CD4-positive, alpha-beta T cell treated with Interleukin-6 for 4 hours (primary cell): ENCODE results near the gene PTBP3.
"Not testable (repeated sequence)": the region's sequence is repeated elsewhere in the genome, so short reads cannot be mapped to it uniquely, and the experiment has no call there.

Experiments
- DNase-seq: peaks from one replicate; pipeline ENCODE4 v3.0.0-alpha.2; 2020; ENCODE audit warnings: mixed read lengths

PTBP3 gene

DNA sequence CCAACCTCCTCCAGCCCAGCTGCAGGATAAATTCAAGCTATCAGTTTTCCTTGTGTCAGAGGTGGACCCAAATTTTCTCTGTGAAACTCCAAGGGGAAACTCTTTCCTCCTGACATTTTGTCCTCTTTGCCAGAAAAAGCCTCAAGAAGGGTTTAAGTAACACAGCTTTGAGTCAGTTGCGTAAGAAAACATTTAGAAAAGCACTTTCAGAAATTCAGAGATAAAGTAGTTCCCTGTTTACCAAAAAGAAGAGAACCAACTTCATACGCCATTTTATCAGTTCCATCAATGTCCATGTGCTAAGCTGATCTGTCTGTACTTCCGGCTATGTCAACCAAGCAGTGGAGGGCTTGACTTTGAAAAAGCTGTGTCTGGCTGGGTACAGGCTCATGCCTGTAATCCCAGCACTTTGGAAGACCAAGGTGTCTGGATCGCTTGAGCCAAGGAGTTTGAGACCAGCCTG lies 138.4 kb downstream of the PTBP3 start:
- no peak for DNase-seq

DNA sequence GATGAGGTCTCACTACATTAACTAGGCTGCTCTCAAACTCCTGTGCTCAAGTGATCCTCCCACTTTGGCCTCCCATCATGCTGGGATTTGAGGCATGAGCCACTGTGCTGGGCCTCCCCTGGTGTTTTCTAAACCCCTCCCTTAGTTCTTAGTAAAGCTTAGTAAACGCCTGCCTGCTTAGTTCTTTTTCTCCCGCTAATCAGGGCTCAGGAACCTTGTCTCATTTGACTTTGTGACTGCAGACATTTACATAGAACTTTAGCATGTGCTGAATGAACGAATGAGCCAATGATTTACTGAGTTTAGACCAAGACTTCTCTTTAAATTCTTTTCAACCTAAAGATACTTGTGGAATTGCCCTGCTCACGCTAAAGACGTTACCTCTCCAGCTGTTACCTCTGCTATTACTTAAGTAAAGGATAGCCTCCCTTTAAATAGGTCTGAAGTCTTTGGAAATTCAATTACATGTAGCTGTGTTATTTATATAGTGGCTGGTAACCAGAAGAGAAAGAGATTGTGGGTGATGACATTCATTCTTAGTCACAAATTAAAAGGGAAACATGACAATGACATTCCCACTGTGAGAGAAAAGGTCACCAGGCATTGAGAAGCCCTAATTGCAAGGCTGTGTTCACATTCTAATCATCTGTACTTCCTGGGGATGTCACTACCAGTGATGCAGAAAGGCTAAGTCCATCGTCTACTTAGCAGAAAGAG lies 139.7 kb downstream of the PTBP3 start:
- DNase-seq: no peak

DNA sequence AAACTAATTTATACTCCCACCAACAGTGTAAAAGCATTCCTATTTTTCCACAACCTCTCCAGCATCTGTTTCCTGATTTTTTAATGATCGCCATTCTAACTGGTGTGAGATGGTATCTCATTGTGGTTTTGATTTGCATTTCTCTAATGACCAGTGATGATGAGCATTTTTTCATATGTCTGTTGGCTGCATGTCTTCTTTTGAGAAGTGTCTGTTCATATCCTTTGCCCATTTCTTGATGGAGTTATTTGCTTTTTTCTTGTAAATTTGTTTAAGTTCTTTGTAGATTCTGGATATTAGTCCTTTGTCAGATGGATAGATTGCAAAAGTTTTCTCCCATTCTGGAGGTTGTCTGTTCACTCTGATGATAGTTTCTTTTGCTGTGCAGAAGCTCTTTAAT lies 143.1 kb downstream of the PTBP3 start:
- not testable (repeated sequence) for DNase-seq

DNA sequence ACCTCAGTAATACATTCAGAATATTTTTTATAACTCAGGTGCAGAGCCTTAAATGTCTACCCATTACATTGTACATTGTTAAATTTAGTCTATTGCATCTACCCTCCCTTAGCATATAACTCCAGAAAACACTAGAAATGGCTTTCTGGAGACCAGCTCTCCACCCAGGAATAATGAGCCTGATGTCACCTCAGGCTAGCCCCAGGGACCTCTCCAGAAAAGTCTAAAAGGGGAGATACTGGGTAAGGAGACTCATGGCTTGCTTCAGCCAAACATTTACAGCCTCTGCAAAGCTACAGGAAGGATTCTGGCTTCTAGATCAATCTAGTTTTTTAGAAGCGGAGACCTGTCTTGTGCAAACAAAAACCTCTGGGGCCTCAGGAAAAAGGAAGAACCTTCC lies 144.5 kb downstream of the PTBP3 start:
- DNase-seq: no peak

DNA sequence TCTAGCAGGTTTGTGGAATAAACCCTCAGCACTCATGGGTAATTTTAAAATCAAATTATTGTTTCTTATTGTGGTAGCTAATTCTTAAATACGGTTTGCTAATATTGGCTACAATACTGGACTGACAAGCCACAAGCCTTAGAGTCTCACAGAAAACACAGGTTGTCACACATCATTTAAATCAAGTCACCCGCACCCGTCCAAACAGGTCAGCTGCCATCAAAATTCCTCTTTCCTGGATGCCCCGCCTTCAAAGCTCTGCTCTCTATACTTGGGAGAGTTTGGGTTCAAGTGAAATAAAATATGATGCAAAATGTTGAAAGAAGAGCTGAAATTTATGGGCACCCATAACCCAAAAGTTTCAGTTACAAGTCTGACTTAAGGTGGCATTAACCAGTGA lies 146.0 kb downstream of the PTBP3 start:
- no peak for DNase-seq

DNA sequence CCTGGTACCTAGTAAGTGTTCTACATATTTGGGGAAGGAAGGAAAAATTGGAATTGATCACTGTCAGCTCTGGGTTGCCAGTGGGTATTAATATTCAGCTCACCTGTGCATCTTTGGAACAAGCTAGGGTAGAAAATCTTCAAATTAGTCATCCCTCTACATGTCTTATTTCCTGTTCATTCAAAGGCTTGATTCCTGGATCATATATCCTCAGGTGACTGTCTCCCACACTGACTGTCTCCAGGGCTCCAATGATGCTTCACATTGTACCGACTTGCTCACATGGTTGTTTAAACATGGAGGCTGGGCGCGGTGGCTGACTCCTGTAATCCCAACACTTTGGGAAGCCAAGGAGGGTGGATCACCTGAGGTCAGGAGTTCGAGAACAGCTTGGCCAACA lies 146.7 kb downstream of the PTBP3 start:
- no peak for DNase-seq

DNA sequence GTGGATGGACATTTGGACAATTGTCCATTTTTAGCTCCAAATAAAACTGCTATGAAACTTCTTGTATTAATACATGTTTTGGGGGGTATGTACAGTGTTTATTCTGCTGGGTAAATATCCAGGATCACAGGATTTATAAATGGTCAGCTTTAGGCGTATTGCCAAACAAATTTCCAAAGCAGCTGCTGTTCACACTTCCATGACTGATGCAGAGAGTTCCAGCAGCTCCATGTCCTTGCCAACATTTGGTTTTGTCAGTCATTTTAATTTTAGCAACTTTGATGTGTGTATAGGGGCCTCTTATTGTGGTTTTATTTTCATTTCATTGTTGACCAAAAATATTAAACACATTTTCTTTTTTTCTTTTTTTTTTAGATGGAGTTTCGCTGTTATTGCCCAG lies 148.5 kb downstream of the PTBP3 start:
- no peak for DNase-seq

DNA sequence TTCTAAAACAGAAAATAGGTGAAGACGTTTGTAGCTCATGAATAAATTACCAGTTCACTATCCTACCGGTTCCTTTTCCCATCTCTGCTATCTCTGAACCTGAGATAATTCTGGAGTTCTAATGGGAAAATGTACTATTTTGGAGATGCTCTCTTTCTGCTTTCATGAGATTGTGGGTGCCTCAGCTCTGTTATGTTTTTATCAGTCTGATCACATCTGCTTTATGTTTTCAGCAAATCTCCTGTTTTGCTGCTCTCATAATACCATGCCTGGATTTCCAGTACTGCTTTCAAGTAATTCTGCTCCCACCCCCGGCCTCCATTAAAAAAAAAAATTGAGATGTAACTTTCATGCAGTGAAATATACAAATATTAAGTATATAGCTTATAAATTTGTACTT lies 149.2 kb downstream of the PTBP3 start:
- DNase-seq: no peak

DNA sequence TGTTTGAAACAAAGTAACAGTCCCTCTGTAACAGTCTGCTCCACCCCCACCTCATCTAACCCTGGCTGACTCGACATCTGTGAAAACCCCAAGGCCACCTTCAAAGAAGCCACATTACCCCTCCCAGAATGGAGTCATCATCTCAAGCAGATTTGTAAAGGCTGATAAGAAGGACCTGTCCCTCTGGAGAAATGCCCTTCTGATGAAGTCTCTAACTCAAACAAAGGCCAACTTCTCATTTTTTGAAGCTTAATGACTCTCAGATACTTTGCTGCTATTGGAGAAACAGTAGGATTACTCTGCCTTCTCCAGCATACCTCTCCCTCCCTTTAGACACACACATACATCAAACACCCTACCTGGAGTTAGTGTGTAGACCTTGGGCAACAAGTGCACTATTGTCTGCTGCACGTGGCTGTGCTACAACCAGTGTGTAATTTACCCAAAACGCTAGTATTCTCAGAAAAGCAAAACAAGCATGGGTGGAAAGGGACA lies 153.0 kb downstream of the PTBP3 start:
- peak; percentile 54 for DNase-seq

DNA sequence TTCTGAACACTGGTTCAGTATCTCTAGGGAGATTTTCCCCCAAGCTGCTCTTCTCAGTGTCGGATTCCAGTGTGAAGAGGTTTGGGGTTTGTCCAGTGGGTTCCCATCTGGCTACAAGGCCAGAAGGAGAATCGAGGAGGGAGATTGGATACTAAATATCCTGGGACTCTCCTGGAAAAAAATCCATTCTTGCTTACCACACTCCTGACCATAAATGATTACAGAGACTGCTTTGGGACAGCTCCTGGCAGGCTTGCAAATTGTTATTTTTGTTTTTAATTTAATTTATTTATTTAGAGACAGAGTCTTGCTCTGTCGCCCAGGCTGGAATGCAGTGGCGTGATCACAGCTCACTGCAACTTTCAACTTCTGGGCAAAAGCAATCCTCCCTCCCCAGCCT lies 153.6 kb downstream of the PTBP3 start:
- no peak for DNase-seq

DNA sequence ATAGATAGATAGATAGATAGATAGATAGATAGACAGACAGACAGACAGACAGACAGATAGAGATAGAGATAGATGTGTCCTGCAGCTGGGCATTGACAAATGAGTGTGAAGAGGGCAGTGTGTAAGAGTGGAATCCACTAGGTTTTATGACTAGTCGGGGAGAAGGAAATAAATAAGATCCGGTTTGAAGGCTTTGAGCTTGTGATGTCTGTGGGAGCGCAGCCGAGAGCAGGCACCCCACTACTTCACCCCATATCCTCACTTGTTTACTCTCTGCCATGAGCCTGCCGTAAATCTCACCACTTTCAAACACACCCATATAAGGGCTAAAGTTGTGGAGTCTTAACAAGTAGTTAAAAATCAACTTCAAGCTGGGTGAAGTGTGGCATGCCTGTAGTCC lies 156.9 kb downstream of the PTBP3 start:
- DNase-seq: peak; percentile 48

DNA sequence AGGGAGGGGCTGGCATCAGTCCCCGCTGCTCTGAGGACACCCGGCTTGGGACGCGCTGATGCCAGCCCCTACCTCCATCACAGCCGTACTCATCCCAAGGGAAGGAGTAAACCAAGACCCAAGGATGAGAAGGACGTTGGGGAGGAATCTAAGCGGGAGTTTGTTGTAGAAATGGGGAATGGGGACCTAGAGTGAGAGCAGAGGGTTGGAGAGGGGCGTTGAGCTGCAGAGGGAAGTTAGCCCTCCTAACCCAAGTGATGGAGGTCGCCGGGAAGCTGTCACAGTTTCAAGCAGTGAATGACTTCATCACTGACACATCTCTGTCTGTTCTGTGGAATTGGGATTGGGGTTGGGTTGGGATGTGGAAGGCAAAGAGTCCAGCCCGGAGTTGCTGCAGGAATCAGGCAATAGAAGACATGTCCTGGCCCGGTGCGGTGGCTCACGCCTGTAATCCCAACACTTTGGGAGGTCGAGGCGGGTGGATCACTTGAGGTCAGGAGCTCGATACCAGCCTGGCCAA lies 157.6 kb downstream of the PTBP3 start:
- DNase-seq: peak; percentile 14

DNA sequence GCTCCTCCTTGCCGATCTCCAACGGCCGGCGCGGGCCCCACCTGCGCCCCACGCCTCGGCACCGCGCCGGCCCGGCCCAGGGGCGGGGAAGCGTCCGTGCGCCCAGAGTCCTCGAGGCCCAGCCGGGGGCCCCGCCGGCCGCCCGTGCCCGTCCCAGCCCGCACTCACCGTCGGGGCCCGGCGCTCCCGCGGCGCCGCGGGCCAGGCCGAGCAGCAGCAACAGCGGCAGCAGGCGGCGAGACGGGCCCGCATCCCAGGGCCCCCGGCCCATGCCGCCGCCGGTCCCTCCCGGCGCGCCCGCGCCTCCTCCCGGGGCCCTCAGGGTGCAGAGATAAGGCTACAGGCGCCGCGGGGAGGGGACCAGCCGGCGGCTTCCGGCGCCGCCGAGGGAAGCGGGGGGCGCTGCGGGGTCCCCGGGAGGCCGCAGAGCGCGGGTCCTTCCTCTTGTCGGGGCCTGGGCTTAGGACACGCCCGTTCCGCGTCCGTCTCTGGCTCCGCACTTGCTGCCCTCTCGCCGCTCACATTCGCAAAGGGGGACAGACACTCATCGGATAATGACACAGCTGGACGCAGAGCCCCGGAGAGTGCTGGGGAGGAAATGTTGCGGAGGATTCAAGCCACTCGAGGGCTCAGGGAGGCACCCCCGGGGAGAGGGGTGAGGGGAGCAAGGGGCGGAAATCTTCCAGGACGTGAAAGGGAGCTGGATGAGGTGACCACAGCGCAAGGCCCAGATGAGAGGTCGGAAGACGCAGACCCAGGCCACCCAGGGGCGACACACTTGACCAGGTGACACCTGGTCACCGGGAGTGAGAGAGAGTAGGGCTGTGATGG lies 158.2 kb downstream of the PTBP3 start, which contains the start of gene SUSD1:
Gene SUSD1, minus strand, starts transcription at position 333 of the 831 bp plus-strand sequence. Its CDS starts 62 bp downstream, at position 271.
- peak; percentile 49 for DNase-seq

DNA sequence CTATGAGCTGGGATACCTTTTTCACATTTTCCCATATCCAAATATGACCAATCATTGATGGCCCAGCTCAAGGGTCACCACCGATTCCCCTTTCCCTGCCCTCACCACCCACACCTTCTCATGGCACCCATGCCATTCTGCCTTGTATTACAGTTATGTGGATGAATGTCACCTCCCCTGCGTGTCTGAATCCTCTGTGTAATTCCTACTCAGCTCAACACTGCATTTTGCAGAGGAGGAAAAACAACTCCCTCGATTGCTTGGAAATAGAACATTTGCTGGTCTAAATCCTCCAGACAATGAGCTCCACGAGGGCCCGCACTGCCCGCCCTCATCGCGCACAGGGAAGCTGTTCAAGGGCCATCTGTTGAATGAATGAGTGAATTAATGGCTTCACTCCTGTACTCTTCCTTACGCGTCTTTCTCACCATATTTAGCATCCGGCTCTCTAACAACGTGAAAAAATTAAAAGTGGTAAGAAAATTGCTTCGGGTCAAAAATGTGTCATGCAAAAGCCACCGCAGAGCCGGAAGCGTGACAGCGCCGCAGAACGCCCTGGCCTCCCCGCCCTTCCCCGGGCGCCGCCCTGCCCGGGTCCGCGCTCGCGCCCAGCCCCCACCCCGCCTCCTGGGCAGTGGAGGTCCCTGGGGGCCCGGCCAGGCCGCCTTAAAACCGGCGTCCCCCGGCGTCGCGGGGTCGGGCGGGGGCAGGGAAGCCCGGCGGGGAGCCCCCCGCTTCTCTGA lies 159.0 kb downstream of the PTBP3 start:
- DNase-seq: peak; percentile 81

DNA sequence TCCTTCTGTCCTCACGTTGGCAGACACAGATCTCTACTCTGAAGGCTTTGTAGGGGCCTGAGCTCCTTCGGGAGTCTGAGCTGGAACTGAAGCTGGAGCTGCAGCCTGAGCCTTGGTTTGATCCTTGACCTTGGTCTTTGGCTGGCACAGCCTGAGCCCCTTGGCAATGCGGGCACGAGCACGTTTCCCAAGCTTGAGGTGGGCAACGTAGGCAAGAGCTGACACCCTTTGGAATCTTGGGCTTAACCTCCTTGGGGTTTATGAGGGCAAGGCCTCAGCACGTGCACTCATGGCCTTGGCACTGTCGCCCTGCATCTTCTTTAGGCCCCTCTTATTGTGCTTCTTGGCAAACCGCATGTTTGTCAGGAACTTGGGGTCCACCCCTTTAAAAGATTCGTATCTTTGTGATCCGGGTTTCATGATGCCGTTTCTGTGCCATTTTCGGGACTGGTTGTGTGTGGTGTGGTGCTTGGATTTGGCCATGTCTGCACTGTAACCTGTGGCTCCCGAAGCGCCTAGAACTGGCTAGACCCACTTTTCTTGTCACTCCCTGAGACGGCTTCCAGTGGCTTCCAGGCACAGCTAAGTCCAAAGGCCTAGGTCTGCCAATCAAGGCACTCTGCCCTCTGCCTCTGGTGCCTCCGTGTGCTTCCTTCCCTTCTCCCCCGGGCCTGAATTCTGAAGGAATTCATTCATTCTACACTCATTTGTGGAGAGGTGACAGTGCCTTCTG lies 159.8 kb downstream of the PTBP3 start:
- no peak for DNase-seq

DNA sequence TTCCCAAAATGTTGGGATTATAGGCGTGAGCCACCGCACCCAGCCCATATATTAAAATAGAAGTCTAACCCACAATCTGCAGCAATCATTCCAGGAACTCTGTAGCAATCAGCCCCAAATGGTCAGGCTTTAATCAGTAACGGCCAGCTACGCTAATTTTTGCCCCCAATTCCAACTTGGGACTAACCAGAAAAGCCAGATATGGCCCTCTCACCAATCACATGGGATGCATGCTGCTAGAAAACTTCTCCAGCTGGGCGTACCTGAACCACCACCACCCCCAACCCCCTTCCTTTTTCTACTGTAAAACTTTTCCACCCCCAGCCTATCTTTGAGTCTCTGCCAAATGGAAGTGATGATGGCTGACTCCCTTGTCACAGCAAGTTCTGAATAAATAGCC lies 162.5 kb downstream of the PTBP3 start:
- no peak for DNase-seq

DNA sequence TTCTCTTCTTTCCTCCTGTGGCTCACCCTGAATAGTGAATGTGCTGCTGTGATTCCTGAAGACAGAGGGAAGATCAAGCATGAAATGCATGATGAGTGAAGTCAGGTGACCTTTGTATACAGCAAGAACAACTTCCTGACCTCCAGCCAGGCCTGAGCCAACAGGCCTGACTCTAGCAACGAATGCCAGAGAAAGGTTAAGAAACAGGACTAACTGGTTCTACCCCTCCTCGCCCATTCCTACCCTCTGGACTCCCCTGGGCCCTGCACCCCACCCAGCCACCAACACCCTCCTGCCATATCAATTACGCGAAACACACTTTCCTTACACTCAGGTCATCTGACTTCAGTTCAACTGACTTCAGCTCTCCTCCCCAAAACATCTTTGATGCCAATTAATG lies 163.2 kb downstream of the PTBP3 start:
- DNase-seq: no peak

DNA sequence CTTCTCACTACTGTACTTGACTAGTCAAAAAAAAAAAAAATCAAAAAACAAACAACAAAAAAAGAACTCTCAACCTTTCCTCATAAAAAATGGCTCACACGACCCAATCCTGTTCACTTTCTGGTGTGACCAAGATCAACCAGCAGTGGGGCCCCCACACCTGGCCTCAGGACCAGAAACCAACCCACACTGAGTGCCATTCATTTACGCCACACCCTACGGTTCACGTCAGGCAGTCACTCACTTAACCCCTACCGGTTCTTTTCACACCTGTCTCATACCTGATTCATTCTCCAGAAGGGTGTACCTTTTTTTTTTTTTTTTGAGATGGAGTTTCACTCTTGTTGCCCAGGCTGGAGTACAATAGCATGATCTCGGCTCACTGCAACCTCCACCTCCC lies 164.1 kb downstream of the PTBP3 start:
- no peak for DNase-seq

DNA sequence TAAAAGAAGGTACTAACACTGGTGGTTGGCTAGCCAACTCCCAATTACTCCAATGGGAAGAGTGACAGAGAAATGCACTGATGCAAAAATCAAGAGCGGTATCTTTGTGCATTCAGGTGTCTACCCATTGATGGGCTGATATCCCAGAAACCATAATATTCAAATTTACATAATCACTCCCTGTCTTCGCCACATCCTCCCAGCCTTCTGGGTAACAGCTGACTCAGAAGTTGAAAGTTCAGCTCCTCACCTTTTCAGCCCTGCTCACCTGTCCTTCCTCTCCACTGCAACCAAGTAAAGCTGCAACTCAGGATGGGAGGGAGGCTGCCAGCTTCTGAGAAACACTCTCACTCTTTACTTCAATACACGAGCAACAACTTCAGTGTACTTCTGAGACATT lies 165.2 kb downstream of the PTBP3 start:
- DNase-seq: peak; percentile 24
